Endometrium (tissue), 2 donors: ENCODE measurements around the gene NGEF.

Experiments
- FAIRE-seq: peaks from 2 replicates; lab custom pipeline; 2012; peaks lifted over from hg19 to GRCh38; lab: Jason Lieb, UNC
- donor health status: control.
- donor health status: control.

Gene NGEF

DNA sequence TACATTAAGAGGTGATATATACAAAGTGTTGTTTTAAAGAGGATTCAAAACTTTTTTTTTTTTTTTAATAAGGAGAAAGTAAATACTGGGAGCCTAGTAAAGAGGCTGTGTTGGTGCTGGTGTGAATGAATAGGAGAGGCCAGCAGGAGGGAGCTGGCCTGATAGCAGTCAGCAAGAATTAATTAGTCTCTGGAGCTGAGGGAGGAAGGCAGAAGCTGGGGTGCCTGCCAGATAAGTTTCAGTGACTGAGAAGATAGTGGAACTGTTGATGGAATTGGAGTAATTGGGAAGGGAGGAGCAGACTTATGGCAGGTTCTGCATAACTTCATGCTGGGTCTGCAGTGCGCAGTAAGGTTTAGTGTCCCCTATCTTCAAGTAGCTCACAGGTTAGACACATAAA lies 179.2 kb downstream of the NGEF start:
- no peak for FAIRE-seq

GRCh38 chr2:232831496-232831895 lies 181.6 kb downstream of the NGEF start:
- FAIRE-seq: no peak

DNA sequence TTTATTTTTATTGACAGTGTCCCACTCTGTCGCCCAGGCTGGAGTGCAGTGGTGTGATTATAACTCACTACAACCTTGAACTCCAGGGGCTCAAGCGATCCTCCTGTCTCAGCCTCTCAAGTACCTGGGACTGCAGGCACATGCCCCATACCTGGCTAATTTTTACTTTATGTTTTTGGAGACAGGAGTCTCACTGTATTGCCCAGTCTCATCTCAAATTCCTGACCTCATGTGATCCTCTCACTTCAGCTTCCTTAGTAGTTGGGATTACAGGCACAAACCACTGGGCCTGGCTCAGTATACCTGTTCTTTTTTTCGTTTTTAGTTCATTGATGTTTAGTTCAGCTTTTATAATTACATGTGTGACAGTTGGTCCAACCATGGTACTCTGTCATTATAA lies 183.1 kb downstream of the NGEF start:
- no peak for FAIRE-seq
